Loucy (cell line): ENCODE results near the gene OTOP3.

Source experiments
- H2AFZ ChIP-seq: fragments of 200-600 bp; sonication (generic); 2 replicates; pipeline ENCODE4 v1.6.0; 2016; ENCODE audit warnings: antibody characterized with exemption, mild to moderate bottlenecking, low read length, moderate library complexity
- H3F3A ChIP-seq: fragments of 200-600 bp; 2 replicates; pipeline ENCODE4 v1.6.0; 2016; ENCODE audit warnings: antibody characterized with exemption, low read depth, mild to moderate bottlenecking
- H3K27me3 ChIP-seq: fragments of 200-600 bp; sonication (generic); 2 replicates; pipeline ENCODE4 v1.6.1; 2014; ENCODE audit warnings: low read length, mild to moderate bottlenecking; ENCODE audit not compliant: insufficient read depth, poor library complexity, severe bottlenecking
- H3K36me3 ChIP-seq: fragments of 200-600 bp; sonication (generic); 2 replicates; pipeline ENCODE4 v1.6.1; 2016; ENCODE audit warnings: low read length; ENCODE audit not compliant: insufficient read depth
- H3K4me1 ChIP-seq: fragments of 200-600 bp; sonication (generic); 2 replicates; pipeline ENCODE4 v1.5.1; 2014; ENCODE audit warnings: low read length, mild to moderate bottlenecking; ENCODE audit not compliant: insufficient read depth, poor library complexity, severe bottlenecking
- H3K4me2 ChIP-seq: fragments of 200-600 bp; sonication (generic); 2 replicates; pipeline ENCODE4 v1.6.0; 2014; ENCODE audit warnings: antibody characterized with exemption, low read length, low read depth, mild to moderate bottlenecking; ENCODE audit not compliant: poor library complexity, severe bottlenecking
- H3K4me3 ChIP-seq: fragments of 200-600 bp; sonication (generic); 2 replicates; pipeline ENCODE4 v1.5.1; 2014; ENCODE audit warnings: low read length, mild to moderate bottlenecking, mixed read lengths; ENCODE audit not compliant: poor library complexity, severe bottlenecking
- H3K79me2 ChIP-seq: fragments of 200-600 bp; sonication (generic); 2 replicates; pipeline ENCODE4 v1.6.1; 2014; ENCODE audit warnings: low read length; ENCODE audit not compliant: insufficient read depth
- H3K9ac ChIP-seq: fragments of 200-600 bp; sonication (generic); 2 replicates; pipeline ENCODE4 v1.6.0; 2014; ENCODE audit warnings: mild to moderate bottlenecking, low read depth, low read length, moderate library complexity; ENCODE audit not compliant: poor library complexity, severe bottlenecking
- H3K9me2 ChIP-seq: fragments of 200-600 bp; sonication (generic); replicated peaks from 2 replicates; pipeline ENCODE4 v1.6.1; 2016; ENCODE audit warnings: low read depth, low read length, mixed read lengths
- H3K9me3 ChIP-seq: fragments of 200-600 bp; sonication (generic); 2 replicates; pipeline ENCODE4 v1.6.1; 2014; ENCODE audit warnings: mild to moderate bottlenecking, antibody characterized with exemption, low read length, low read depth; ENCODE audit not compliant: insufficient read depth
- H4K20me1 ChIP-seq: fragments of 200-600 bp; sonication (generic); 2 replicates; pipeline ENCODE4 v1.6.0; 2014; ENCODE audit warnings: antibody characterized with exemption, low read length, mild to moderate bottlenecking; ENCODE audit not compliant: insufficient read depth, poor library complexity, severe bottlenecking
- CTCF ChIP-seq: fragments of 200-600 bp; sonication (generic); conservative IDR thresholded peaks from 2 replicates; pipeline ENCODE4 v1.5.1; 2014; ENCODE audit warnings: mild to moderate bottlenecking, antibody characterized with exemption, low read length
- EZH2phosphoT487 ChIP-seq: fragments of 200-600 bp; IDR thresholded peaks from 2 replicates; pipeline ENCODE4 v1.6.1; 2018; ENCODE audit warnings: antibody characterized with exemption, mild to moderate bottlenecking, moderate library complexity, borderline replicate concordance

The OTOP3 gene

GRCh38 chr17:74975943-74976342, 40.2 kb downstream of the OTOP3 start:
- no peaks in the 10 kb centered on the region for H3K36me3 ChIP-seq
- no peaks in the 10 kb centered on the region for H3F3A ChIP-seq
- H3K79me2 ChIP-seq: no peaks in the 10 kb centered on the region
- no peak overlapping the region for H2AFZ ChIP-seq
- no peaks in the 10 kb centered on the region for H3K9me2 ChIP-seq
- H3K4me3 ChIP-seq: no peak overlapping the region
- no peaks in the 10 kb centered on the region for H3K9me3 ChIP-seq
- H3K4me2 ChIP-seq: no peak overlapping the region
- peaks cover 17% of the 10 kb centered on the region for H3K27me3 ChIP-seq
- H3K4me1 ChIP-seq: no peaks in the 10 kb centered on the region
- no peak overlapping the region for H3K9ac ChIP-seq
- H4K20me1 ChIP-seq: no peaks in the 10 kb centered on the region
- no peak for TF ChIP-seq EZH2phosphoT487
- TF ChIP-seq CTCF: no peak

- H4K20me1 ChIP-seq: no peaks in the 10 kb centered on the region
- H3K9ac ChIP-seq: no peak overlapping the region
- no peaks in the 10 kb centered on the region for H3F3A ChIP-seq
- no peaks in the 10 kb centered on the region for H3K79me2 ChIP-seq
- TF ChIP-seq EZH2phosphoT487 (no peak), CTCF (no peak)
- no peak overlapping the region for H3K4me2 ChIP-seq
- H3K27me3 ChIP-seq: peaks cover 4% of the 10 kb centered on the region
- no peak overlapping the region for H2AFZ ChIP-seq
- no peaks in the 10 kb centered on the region for H3K9me2 ChIP-seq
- no peak overlapping the region for H3K4me3 ChIP-seq
- H3K4me1 ChIP-seq: peaks cover 12% of the 10 kb centered on the region
- no peaks in the 10 kb centered on the region for H3K9me3 ChIP-seq
- no peaks in the 10 kb centered on the region for H3K36me3 ChIP-seq
Observed at GRCh38 chr17:74977802-74978201, 42.1 kb downstream of the OTOP3 start.

- Histone ChIP-seq H2AFZ (no peak overlapping the region), H3K4me2 (no peak overlapping the region), H3K79me2 (no peaks in the 10 kb centered on the region), H3K4me3 (no peak overlapping the region), H3K9me3 (no peaks in the 10 kb centered on the region), H3K9me2 (no peaks in the 10 kb centered on the region), H3F3A (no peaks in the 10 kb centered on the region), H3K4me1 (peaks cover 12% of the 10 kb centered on the region), H3K27me3 (no peaks in the 10 kb centered on the region), H3K36me3 (no peaks in the 10 kb centered on the region), H4K20me1 (no peaks in the 10 kb centered on the region), H3K9ac (no peak overlapping the region)
- TF ChIP-seq EZH2phosphoT487 (no peak), CTCF (no peak)
Observed at GRCh38 chr17:74978240-74978639, 42.5 kb downstream of the OTOP3 start.
